ENCODE data around the gene CBY1. TPM values are rescaled to one million over a fixed set of nuclear protein-coding genes. Genes with fewer than 3 reads are reported as not detected.

CBY1 gene
- total RNA-seq, 1 donor from 2014 or later = 10.3 TPM

DNA sequence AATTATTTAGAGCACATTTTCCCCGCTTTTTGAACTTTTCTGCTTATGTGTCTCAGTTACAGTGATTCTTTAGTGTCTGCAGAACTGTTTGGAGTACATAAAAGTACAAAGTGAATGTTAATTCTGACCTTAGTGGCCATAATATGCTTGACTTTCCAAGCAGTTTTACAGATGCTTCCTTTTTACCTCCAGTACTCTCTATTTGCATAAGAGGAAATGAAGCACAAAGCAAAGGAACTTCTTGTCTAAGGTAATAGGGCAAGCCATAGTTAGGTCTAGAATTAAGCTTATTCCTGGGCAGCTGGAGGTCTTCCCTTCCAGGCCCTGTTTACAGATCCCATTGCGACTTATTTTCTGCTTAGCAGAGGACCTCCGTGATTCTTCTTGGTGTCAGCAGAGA, 52.9 kb downstream of the CBY1 start:
- intact Hi-C loops (cut with micrococcal nuclease) = loop anchor here (5.0 to 10.0 kb wide), 3 partner anchors 135 to 315 kb away; partner anchors contain the start of genes DDX17 and DMC1
- H3K4me3 Mint-ChIP-seq (ENCODE audit: low read depth) = no peak overlapping the region
- H3K4me1 Mint-ChIP-seq (ENCODE audit: low read depth) = peaks cover 67% of the 10 kb centered on the region
- H3K27ac Mint-ChIP-seq = no peak overlapping the region
- H3K9me3 Mint-ChIP-seq = no peaks in the 10 kb centered on the region
- peaks cover 67% of the 10 kb centered on the region for H3K36me3 Mint-ChIP-seq (ENCODE audit: low read depth)
- no peaks in the 10 kb centered on the region for H3K27me3 Mint-ChIP-seq (ENCODE audit: low read depth)
- no peak for DNase-seq (ENCODE audit: low spot score)

- Mint-ChIP-seq H3K27me3 (ENCODE audit: low read depth) (no peaks in the 10 kb centered on the region), H3K27ac (no peak overlapping the region), H3K9me3 (no peaks in the 10 kb centered on the region), H3K4me1 (ENCODE audit: low read depth) (peaks cover 61% of the 10 kb centered on the region), H3K36me3 (ENCODE audit: low read depth) (peaks cover 71% of the 10 kb centered on the region), H3K4me3 (ENCODE audit: low read depth) (no peak overlapping the region)
- intact Hi-C loops (cut with micrococcal nuclease) = no loop called here
- DNase-seq (ENCODE audit: low spot score) = no peak
Observed at GRCh38 chr22:38710351-38710750, 53.9 kb downstream of the CBY1 start.

GRCh38 chr22:38710866-38711265, 54.4 kb downstream of the CBY1 start:
- intact Hi-C loops (cut with micrococcal nuclease) = no loop called here
- no peak for DNase-seq (ENCODE audit: low spot score)
- H3K27ac Mint-ChIP-seq = no peak overlapping the region
- peaks cover 61% of the 10 kb centered on the region for H3K4me1 Mint-ChIP-seq (ENCODE audit: low read depth)
- H3K36me3 Mint-ChIP-seq (ENCODE audit: low read depth) = peaks cover 71% of the 10 kb centered on the region
- no peaks in the 10 kb centered on the region for H3K9me3 Mint-ChIP-seq
- H3K27me3 Mint-ChIP-seq (ENCODE audit: low read depth) = no peaks in the 10 kb centered on the region
- no peak overlapping the region for H3K4me3 Mint-ChIP-seq (ENCODE audit: low read depth)

- no peaks in the 10 kb centered on the region for H3K9me3 Mint-ChIP-seq
- H3K4me3 Mint-ChIP-seq (ENCODE audit: low read depth) = no peak overlapping the region
- H3K27ac Mint-ChIP-seq = peak overlapping the region; percentile 49
- intact Hi-C loops (cut with micrococcal nuclease) = no loop called here
- no peaks in the 10 kb centered on the region for H3K27me3 Mint-ChIP-seq (ENCODE audit: low read depth)
- no peak for DNase-seq (ENCODE audit: low spot score)
- H3K36me3 Mint-ChIP-seq (ENCODE audit: low read depth) = peaks cover 72% of the 10 kb centered on the region
- H3K4me1 Mint-ChIP-seq (ENCODE audit: low read depth) = peaks cover 49% of the 10 kb centered on the region
Observed at GRCh38 chr22:38712486-38713207, 56.2 kb downstream of the CBY1 start.

- intact Hi-C loops (cut with micrococcal nuclease) = no loop called here
- Mint-ChIP-seq H3K4me1 (ENCODE audit: low read depth) (peaks cover 41% of the 10 kb centered on the region), H3K4me3 (ENCODE audit: low read depth) (no peak overlapping the region), H3K9me3 (no peaks in the 10 kb centered on the region), H3K27ac (no peak overlapping the region), H3K36me3 (ENCODE audit: low read depth) (peaks cover 73% of the 10 kb centered on the region), H3K27me3 (ENCODE audit: low read depth) (no peaks in the 10 kb centered on the region)
- DNase-seq (ENCODE audit: low spot score) = no peak
Observed at GRCh38 chr22:38713921-38714320, 57.5 kb downstream of the CBY1 start.

DNA sequence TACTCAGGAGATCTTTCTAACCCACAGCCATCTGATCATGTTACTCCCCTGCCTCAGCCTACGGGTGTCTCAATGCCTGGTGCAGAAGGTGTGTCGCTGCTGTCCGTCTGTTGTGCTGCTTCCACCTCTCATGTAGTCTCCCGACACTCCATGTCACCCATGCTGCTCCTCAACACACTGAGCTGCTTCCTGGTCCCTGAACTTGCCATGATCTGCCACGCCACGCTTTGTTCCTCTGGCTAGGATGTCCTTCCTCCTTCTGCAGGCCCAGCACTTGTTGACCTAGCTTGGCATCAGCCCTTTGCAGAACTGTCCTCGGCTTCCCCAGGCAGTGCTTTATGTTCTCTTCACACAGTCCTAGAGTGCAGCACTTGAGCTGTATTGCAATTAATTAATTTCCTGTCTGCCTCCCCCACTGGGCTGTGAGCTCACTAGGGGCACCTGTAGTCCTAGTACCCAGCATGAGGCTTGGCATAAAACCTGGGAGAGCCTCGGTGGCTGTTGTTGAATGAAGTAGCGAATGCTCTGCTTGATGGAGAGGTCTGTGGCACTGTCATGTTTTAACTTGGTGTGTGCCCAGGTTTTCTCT, 58.8 kb downstream of the CBY1 start:
- H3K4me1 Mint-ChIP-seq (ENCODE audit: low read depth) = peaks cover 33% of the 10 kb centered on the region
- intact Hi-C loops (cut with micrococcal nuclease) = no loop called here
- H3K9me3 Mint-ChIP-seq = no peaks in the 10 kb centered on the region
- H3K4me3 Mint-ChIP-seq (ENCODE audit: low read depth) = no peak overlapping the region
- H3K27me3 Mint-ChIP-seq (ENCODE audit: low read depth) = no peaks in the 10 kb centered on the region
- H3K36me3 Mint-ChIP-seq (ENCODE audit: low read depth) = peaks cover 66% of the 10 kb centered on the region
- DNase-seq (ENCODE audit: low spot score) = no peak
- no peak overlapping the region for H3K27ac Mint-ChIP-seq

GRCh38 chr22:38715852-38716251, 59.4 kb downstream of the CBY1 start:
- Mint-ChIP-seq H3K27ac (no peak overlapping the region), H3K9me3 (no peaks in the 10 kb centered on the region), H3K27me3 (ENCODE audit: low read depth) (no peaks in the 10 kb centered on the region), H3K4me3 (ENCODE audit: low read depth) (no peak overlapping the region), H3K36me3 (ENCODE audit: low read depth) (peaks cover 66% of the 10 kb centered on the region), H3K4me1 (ENCODE audit: low read depth) (peaks cover 27% of the 10 kb centered on the region)
- DNase-seq (ENCODE audit: low spot score) = no peak
- intact Hi-C loops (cut with micrococcal nuclease) = no loop called here

DNA sequence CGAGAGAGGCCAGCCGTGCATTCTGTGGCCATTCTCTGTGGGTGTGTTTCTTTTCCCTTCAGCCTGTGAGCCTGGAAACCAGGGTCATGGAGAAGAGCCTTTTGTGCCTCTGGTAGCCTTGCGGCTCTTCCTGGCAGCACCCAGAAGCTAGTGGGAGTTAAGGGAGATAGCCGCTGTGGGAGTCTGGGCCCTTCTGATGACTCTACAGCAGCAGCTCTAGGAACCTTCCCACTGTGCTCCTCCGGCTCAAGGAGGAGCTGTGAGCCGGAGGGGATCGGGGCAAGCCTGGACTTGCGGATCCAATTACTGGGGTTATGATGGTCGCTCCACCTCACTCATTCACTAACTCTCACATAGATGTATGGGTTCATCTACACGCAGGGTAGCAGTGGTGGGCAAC, 59.8 kb downstream of the CBY1 start:
- DNase-seq (ENCODE audit: low spot score) = no peak
- Mint-ChIP-seq H3K36me3 (ENCODE audit: low read depth) (peaks cover 64% of the 10 kb centered on the region), H3K9me3 (no peaks in the 10 kb centered on the region), H3K27me3 (ENCODE audit: low read depth) (no peaks in the 10 kb centered on the region), H3K4me3 (ENCODE audit: low read depth) (no peak overlapping the region), H3K4me1 (ENCODE audit: low read depth) (peaks cover 24% of the 10 kb centered on the region), H3K27ac (peak overlapping the region; percentile 19)
- intact Hi-C loops (cut with micrococcal nuclease) = no loop called here

GRCh38 chr22:38716826-38717225, 60.4 kb downstream of the CBY1 start:
- H3K27ac Mint-ChIP-seq = no peak overlapping the region
- no peak for DNase-seq (ENCODE audit: low spot score)
- intact Hi-C loops (cut with micrococcal nuclease) = no loop called here
- H3K27me3 Mint-ChIP-seq (ENCODE audit: low read depth) = no peaks in the 10 kb centered on the region
- peaks cover 66% of the 10 kb centered on the region for H3K36me3 Mint-ChIP-seq (ENCODE audit: low read depth)
- peaks cover 23% of the 10 kb centered on the region for H3K4me1 Mint-ChIP-seq (ENCODE audit: low read depth)
- no peaks in the 10 kb centered on the region for H3K9me3 Mint-ChIP-seq
- H3K4me3 Mint-ChIP-seq (ENCODE audit: low read depth) = no peak overlapping the region

DNA sequence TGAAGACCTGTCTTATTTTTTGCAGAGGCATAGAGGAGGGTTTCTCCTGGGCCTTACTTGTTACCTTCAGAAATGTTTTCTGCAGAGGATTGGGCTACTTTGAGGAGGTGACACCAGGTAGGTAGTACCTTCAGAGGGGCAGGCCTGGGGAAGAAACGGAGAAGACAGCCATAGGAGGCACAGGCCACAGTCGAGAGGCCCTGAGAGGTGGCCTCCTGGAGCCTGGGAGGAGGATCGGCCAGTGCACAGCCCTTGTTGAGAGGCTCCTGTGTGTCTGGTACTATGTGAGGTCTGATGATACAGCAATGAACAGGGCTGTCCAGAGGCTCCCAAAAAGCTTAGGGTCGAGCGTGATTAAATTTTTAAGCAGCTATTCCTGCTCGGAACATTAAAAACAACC, 60.8 kb downstream of the CBY1 start:
- Mint-ChIP-seq H3K27ac (no peak overlapping the region), H3K36me3 (ENCODE audit: low read depth) (peaks cover 66% of the 10 kb centered on the region), H3K4me1 (ENCODE audit: low read depth) (peaks cover 20% of the 10 kb centered on the region), H3K27me3 (ENCODE audit: low read depth) (no peaks in the 10 kb centered on the region), H3K4me3 (ENCODE audit: low read depth) (no peak overlapping the region), H3K9me3 (no peaks in the 10 kb centered on the region)
- DNase-seq (ENCODE audit: low spot score) = no peak
- intact Hi-C loops (cut with micrococcal nuclease) = no loop called here

- Mint-ChIP-seq H3K27me3 (ENCODE audit: low read depth) (no peaks in the 10 kb centered on the region), H3K4me3 (ENCODE audit: low read depth) (no peak overlapping the region), H3K4me1 (ENCODE audit: low read depth) (peaks cover 10% of the 10 kb centered on the region), H3K36me3 (ENCODE audit: low read depth) (peaks cover 66% of the 10 kb centered on the region), H3K27ac (no peak overlapping the region), H3K9me3 (no peaks in the 10 kb centered on the region)
- intact Hi-C loops (cut with micrococcal nuclease) = no loop called here
- DNase-seq (ENCODE audit: low spot score) = no peak
Observed at GRCh38 chr22:38718414-38718813, 62.0 kb downstream of the CBY1 start.

- no peak for DNase-seq (ENCODE audit: low spot score)
- H3K27me3 Mint-ChIP-seq (ENCODE audit: low read depth) = no peaks in the 10 kb centered on the region
- intact Hi-C loops (cut with micrococcal nuclease) = no loop called here
- peaks cover 5% of the 10 kb centered on the region for H3K4me1 Mint-ChIP-seq (ENCODE audit: low read depth)
- H3K9me3 Mint-ChIP-seq = no peaks in the 10 kb centered on the region
- no peak overlapping the region for H3K4me3 Mint-ChIP-seq (ENCODE audit: low read depth)
- peaks cover 68% of the 10 kb centered on the region for H3K36me3 Mint-ChIP-seq (ENCODE audit: low read depth)
- H3K27ac Mint-ChIP-seq = no peak overlapping the region
Observed at GRCh38 chr22:38719196-38719595, 62.8 kb downstream of the CBY1 start.

DNA sequence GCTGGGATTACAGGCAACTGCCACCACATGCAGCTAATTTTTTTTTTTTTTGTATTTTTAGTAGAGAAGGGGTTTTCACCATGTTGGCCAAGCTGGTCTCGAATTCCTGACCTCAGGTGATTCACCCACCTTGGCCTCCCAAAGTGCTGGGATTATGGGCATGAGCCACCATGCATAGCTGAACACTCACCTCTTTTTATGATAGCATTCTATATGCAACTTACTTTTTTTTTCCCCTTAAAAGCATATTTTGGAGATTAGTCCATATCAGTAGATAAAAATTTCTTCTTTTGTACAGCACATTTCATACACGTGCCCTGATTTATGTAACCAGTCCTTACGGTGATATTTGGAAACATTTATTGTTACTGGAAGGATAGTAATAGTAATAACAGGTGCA, 63.9 kb downstream of the CBY1 start:
- peaks cover 75% of the 10 kb centered on the region for H3K36me3 Mint-ChIP-seq (ENCODE audit: low read depth)
- H3K27me3 Mint-ChIP-seq (ENCODE audit: low read depth) = no peaks in the 10 kb centered on the region
- H3K4me1 Mint-ChIP-seq (ENCODE audit: low read depth) = peaks cover 3% of the 10 kb centered on the region
- no peak for DNase-seq (ENCODE audit: low spot score)
- intact Hi-C loops (cut with micrococcal nuclease) = no loop called here
- H3K9me3 Mint-ChIP-seq = no peaks in the 10 kb centered on the region
- H3K4me3 Mint-ChIP-seq (ENCODE audit: low read depth) = no peak overlapping the region
- no peak overlapping the region for H3K27ac Mint-ChIP-seq
